Astrocyte (in vitro differentiated cells and primary cell): Measurements from ENCODE around the gene PRG2. TPM values are rescaled to one million over a fixed set of nuclear protein-coding genes. Genes with fewer than 3 reads are reported as not detected.

ENCODE experiments used
- DNase-seq: peaks from one replicate; pipeline ENCODE4 v3.0.0-alpha.2; 2010; ENCODE audit warnings: low read depth
- FAIRE-seq: peaks from 2 replicates; lab custom pipeline; 2011; peaks lifted over from hg19 to GRCh38; lab: Jason Lieb, UNC
- H2AFZ ChIP-seq: 2 replicates; pipeline ENCODE4 v1.6.0; 2012; ENCODE audit warnings: low read depth, low read length, inconsistent platforms
- H3K27ac ChIP-seq: 2 replicates; pipeline ENCODE4 v1.5.1; 2011; ENCODE audit warnings: low read depth, low read length, inconsistent platforms
- H3K27me3 ChIP-seq: 2 replicates; pipeline ENCODE4 v1.6.0; 2011; ENCODE audit warnings: low read length, inconsistent platforms; ENCODE audit not compliant: insufficient read depth
- H3K36me3 ChIP-seq: 2 replicates; pipeline ENCODE4 v1.5.1; 2011; ENCODE audit warnings: low read length, inconsistent platforms; ENCODE audit not compliant: insufficient read depth
- H3K4me1 ChIP-seq: 2 replicates; pipeline ENCODE4 v1.5.1; 2011; ENCODE audit warnings: low read length, inconsistent platforms; ENCODE audit not compliant: insufficient read depth
- H3K4me2 ChIP-seq: 2 replicates; pipeline ENCODE4 v1.6.0; 2012; ENCODE audit warnings: low read length, inconsistent platforms
- H3K4me3 ChIP-seq: 2 replicates; pipeline ENCODE4 v1.5.1; 2011; ENCODE audit warnings: low read depth, mild to moderate bottlenecking, low read length, inconsistent platforms; ENCODE audit not compliant: insufficient read depth
- H3K79me2 ChIP-seq: 2 replicates; pipeline ENCODE4 v1.6.0; 2012; ENCODE audit warnings: mild to moderate bottlenecking, low read length, inconsistent platforms; ENCODE audit not compliant: insufficient read depth
- H3K9ac ChIP-seq: 2 replicates; pipeline ENCODE4 v1.6.0; 2012; ENCODE audit warnings: mild to moderate bottlenecking, low read length, inconsistent platforms
- H3K9me3 ChIP-seq: 2 replicates; pipeline ENCODE4 v1.5.1; 2012; ENCODE audit warnings: low read depth, mild to moderate bottlenecking, low read length, inconsistent platforms; ENCODE audit not compliant: insufficient read depth
- H4K20me1 ChIP-seq: 2 replicates; pipeline ENCODE4 v1.6.0; 2012; ENCODE audit warnings: low read length, inconsistent platforms; ENCODE audit not compliant: insufficient read depth
- H3K27ac Mint-ChIP-seq: one replicate; pipeline ENCODE4 v1.8.0; 2021; ENCODE audit warnings: mild to moderate bottlenecking, mixed read lengths; ENCODE audit not compliant: unreplicated experiment
- H3K27me3 Mint-ChIP-seq: one replicate; pipeline ENCODE4 v1.8.0; 2021; ENCODE audit warnings: low read depth, mixed read lengths; ENCODE audit not compliant: unreplicated experiment
- H3K36me3 Mint-ChIP-seq: one replicate; pipeline ENCODE4 v1.8.0; 2021; ENCODE audit warnings: low read depth, mixed read lengths; ENCODE audit not compliant: unreplicated experiment
- H3K4me1 Mint-ChIP-seq: one replicate; pipeline ENCODE4 v1.8.0; 2021; ENCODE audit warnings: low read depth, mixed read lengths; ENCODE audit not compliant: unreplicated experiment
- H3K4me3 Mint-ChIP-seq: one replicate; pipeline ENCODE4 v1.8.0; 2021; ENCODE audit warnings: mild to moderate bottlenecking, moderate library complexity, mixed read lengths; ENCODE audit not compliant: unreplicated experiment
- H3K9me3 Mint-ChIP-seq: one replicate; pipeline ENCODE4 v1.8.0; 2021; ENCODE audit warnings: mild to moderate bottlenecking, mixed read lengths; ENCODE audit not compliant: unreplicated experiment
- CTCF ChIP-seq: IDR thresholded peaks from 2 replicates; pipeline ENCODE4 v1.5.1; 2011; ENCODE audit warnings: low read depth, mild to moderate bottlenecking, inconsistent platforms, low read length, moderate library complexity; ENCODE audit not compliant: insufficient read depth
- EZH2 ChIP-seq: IDR thresholded peaks from 2 replicates; pipeline ENCODE4 v1.6.1; 2012; ENCODE audit warnings: mild to moderate bottlenecking, low read length, inconsistent platforms; ENCODE audit not compliant: insufficient read depth
- total RNA-seq: library from RNA; stranded (reverse); gene quantifications from 2 replicates; pipeline ENCODE4 v1.2.1, GENCODE V29; 2021

PRG2 gene
- total RNA-seq, 1 donor from 2014 or later = not detected

DNA sequence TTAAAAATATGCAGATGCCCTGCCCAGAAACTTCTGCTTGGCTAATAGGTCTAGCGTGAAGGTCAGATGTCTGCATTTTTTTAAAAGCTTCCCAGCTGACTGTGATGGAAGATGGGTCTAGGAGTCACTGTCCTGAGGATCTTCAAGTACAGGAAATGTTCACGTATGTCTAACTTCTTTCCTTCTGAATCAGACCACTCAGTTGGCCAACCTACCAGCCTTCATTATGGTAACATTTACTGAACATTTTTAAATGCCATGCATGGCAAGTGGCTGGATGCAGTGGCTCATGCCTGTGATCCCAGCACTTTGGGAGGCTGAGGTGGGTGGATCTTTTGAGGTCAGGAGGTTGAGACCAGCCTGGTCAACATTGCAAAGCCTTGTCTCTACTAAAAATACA lies 1.1 kb upstream of the PRG2 start:
- H3K79me2 ChIP-seq = no peaks in the 10 kb centered on the region
- H3K36me3 ChIP-seq = no peaks in the 10 kb centered on the region
- no peak overlapping the region for H3K4me3 ChIP-seq
- DNase-seq (no peak), FAIRE-seq (no peak)
- TF ChIP-seq EZH2 = no peak
- TF ChIP-seq CTCF = no peak
- no peak overlapping the region for H3K27ac Mint-ChIP-seq
- peaks cover 17% of the 10 kb centered on the region for H3K27me3 ChIP-seq
- H3K4me2 ChIP-seq = no peak overlapping the region
- no peak overlapping the region for H3K9ac ChIP-seq
- H3K4me1 Mint-ChIP-seq = no peaks in the 10 kb centered on the region
- no peak overlapping the region for H3K4me3 Mint-ChIP-seq
- no peak overlapping the region for H2AFZ ChIP-seq
- no peaks in the 10 kb centered on the region for H3K36me3 Mint-ChIP-seq
- peaks cover 60% of the 10 kb centered on the region for H3K27me3 Mint-ChIP-seq
- no peaks in the 10 kb centered on the region for H4K20me1 ChIP-seq
- H3K4me1 ChIP-seq = no peaks in the 10 kb centered on the region
- no peaks in the 10 kb centered on the region for H3K9me3 ChIP-seq
- H3K9me3 Mint-ChIP-seq = no peaks in the 10 kb centered on the region
- H3K27ac ChIP-seq = no peak overlapping the region

GRCh38 chr11:57391111-57391510 lies 661 bp upstream of the PRG2 start:
- Mint-ChIP-seq H3K4me1 (no peaks in the 10 kb centered on the region), H3K27me3 (peaks cover 65% of the 10 kb centered on the region), H3K36me3 (no peaks in the 10 kb centered on the region), H3K9me3 (peaks cover under 1% of the 10 kb centered on the region), H3K27ac (no peak overlapping the region), H3K4me3 (no peak overlapping the region)
- DNase-seq (no peak), FAIRE-seq (no peak)
- H3K4me1 ChIP-seq = no peaks in the 10 kb centered on the region
- TF ChIP-seq CTCF = no peak
- TF ChIP-seq EZH2 = no peak
- no peak overlapping the region for H3K4me2 ChIP-seq
- no peak overlapping the region for H2AFZ ChIP-seq
- H3K27me3 ChIP-seq = peaks cover 14% of the 10 kb centered on the region
- no peak overlapping the region for H3K4me3 ChIP-seq
- H3K36me3 ChIP-seq = no peaks in the 10 kb centered on the region
- H3K27ac ChIP-seq = no peak overlapping the region
- H3K9me3 ChIP-seq = no peaks in the 10 kb centered on the region
- no peaks in the 10 kb centered on the region for H3K79me2 ChIP-seq
- H3K9ac ChIP-seq = no peak overlapping the region
- no peaks in the 10 kb centered on the region for H4K20me1 ChIP-seq

- Histone ChIP-seq H3K79me2 (no peaks in the 10 kb centered on the region), H3K4me3 (no peak overlapping the region), H3K9ac (no peak overlapping the region), H3K27ac (no peak overlapping the region), H3K27me3 (peaks cover 10% of the 10 kb centered on the region), H2AFZ (no peak overlapping the region), H3K4me1 (no peaks in the 10 kb centered on the region), H3K4me2 (no peak overlapping the region), H3K36me3 (no peaks in the 10 kb centered on the region), H3K9me3 (no peaks in the 10 kb centered on the region), H4K20me1 (no peaks in the 10 kb centered on the region)
- peaks cover 64% of the 10 kb centered on the region for H3K27me3 Mint-ChIP-seq
- H3K4me3 Mint-ChIP-seq = no peak overlapping the region
- H3K9me3 Mint-ChIP-seq = peaks cover 1% of the 10 kb centered on the region
- no peaks in the 10 kb centered on the region for H3K36me3 Mint-ChIP-seq
- no peak overlapping the region for H3K27ac Mint-ChIP-seq
- TF ChIP-seq EZH2 (no peak), CTCF (no peak)
- H3K4me1 Mint-ChIP-seq = no peaks in the 10 kb centered on the region
- DNase-seq (no peak), FAIRE-seq (no peak)
Observed at GRCh38 chr11:57387289-57388030, 3.0 kb downstream of the PRG2 start.
